ENCODE results near the gene HOXC5.

Gene HOXC5

GRCh38 chr12:54000116-54001114 lies 32.4 kb upstream of the HOXC5 start, which contains the start of gene HOXC9:
TSS of gene HOXC9 (plus strand) at chr12:54000161. CDS start at chr12:54000189, 28 bp downstream.
- peak within 1 kb of the TSS; percentile 55 for H3K4me3 ChIP-seq (ENCODE audit: low read depth, low read length)
- TF ChIP-seq CTCF (IDR thresholded peaks at IDR 0.05; ENCODE audit: control insufficient read depth, extremely low read depth, insufficient read depth) = no peak
- no peak for DNase-seq (ENCODE audit: low read depth)

GRCh38 chr12:54001283-54002187 lies 31.3 kb upstream of the HOXC5 start:
- H3K4me3 ChIP-seq (ENCODE audit: low read depth, low read length) = peak overlapping the region; percentile 55
- DNase-seq (ENCODE audit: low read depth) = no peak
- no peak for TF ChIP-seq CTCF (IDR thresholded peaks at IDR 0.05; ENCODE audit: control insufficient read depth, extremely low read depth, insufficient read depth)

- H3K4me3 ChIP-seq (ENCODE audit: low read depth, low read length) = no peak overlapping the region
- no peak for DNase-seq (ENCODE audit: low read depth)
- no peak for TF ChIP-seq CTCF (IDR thresholded peaks at IDR 0.05; ENCODE audit: control insufficient read depth, extremely low read depth, insufficient read depth)
Measured at GRCh38 chr12:54002278-54002914, 30.5 kb upstream of the HOXC5 start.

GRCh38 chr12:54002915-54003389 lies 29.9 kb upstream of the HOXC5 start:
- no peak overlapping the region for H3K4me3 ChIP-seq (ENCODE audit: low read depth, low read length)
- TF ChIP-seq CTCF (IDR thresholded peaks at IDR 0.05; ENCODE audit: control insufficient read depth, extremely low read depth, insufficient read depth) = no peak
- DNase-seq (ENCODE audit: low read depth) = no peak

- peak; percentile 71 for DNase-seq (ENCODE audit: low read depth)
- TF ChIP-seq CTCF (IDR thresholded peaks at IDR 0.05; ENCODE audit: control insufficient read depth, extremely low read depth, insufficient read depth) = no peak
- H3K4me3 ChIP-seq (ENCODE audit: low read depth, low read length) = no peak overlapping the region
Measured at GRCh38 chr12:54003625-54004024, 29.2 kb upstream of the HOXC5 start.
